ENCODE data around the gene ZNF23. TPM values are rescaled to one million over a fixed set of nuclear protein-coding genes. Genes with fewer than 3 reads are reported as not detected.

Gene ZNF23
- total RNA-seq, 2 donors from 2014 or later = 4.4 to 5.3 TPM

DNA sequence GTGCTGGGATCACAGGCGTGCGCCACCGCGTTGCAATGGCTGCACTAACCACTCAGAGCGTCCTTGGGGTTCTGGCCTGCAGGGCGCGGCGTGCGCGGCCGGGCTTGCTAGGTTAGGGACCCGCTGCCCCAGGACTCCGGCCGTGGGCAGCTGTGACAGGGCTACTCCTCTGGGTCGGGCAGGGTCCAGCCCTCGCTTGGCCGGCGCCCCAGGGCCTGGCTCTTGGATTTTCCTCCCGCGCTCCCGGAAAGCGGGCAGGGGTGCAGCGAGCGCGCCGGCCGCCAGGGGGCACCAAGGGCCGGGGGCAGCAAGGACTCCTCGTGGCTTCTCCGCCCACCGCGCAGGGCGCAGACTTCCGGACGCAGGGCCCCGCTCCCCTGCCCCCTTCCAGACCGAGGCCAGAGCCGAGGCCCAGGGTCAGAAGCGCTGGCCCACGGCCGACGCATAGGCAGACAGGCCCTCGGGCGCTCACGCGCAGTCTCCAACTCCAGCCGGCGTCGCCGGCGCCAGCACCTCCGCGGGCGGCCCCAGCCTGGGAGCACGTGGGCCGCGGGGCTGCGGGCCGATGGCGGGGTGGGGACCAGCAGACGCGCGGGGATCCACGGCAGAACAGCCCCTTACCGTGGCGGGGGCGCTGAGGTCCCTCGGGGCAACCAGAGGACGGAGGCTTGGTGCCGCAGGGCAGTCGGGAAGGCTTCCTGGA is 20.5 kb downstream of the ZNF23 start:
- TF ChIP-seq POLR2A (IDR thresholded peaks at IDR 0.05) = no peak
- TF ChIP-seq, protein P1, sequence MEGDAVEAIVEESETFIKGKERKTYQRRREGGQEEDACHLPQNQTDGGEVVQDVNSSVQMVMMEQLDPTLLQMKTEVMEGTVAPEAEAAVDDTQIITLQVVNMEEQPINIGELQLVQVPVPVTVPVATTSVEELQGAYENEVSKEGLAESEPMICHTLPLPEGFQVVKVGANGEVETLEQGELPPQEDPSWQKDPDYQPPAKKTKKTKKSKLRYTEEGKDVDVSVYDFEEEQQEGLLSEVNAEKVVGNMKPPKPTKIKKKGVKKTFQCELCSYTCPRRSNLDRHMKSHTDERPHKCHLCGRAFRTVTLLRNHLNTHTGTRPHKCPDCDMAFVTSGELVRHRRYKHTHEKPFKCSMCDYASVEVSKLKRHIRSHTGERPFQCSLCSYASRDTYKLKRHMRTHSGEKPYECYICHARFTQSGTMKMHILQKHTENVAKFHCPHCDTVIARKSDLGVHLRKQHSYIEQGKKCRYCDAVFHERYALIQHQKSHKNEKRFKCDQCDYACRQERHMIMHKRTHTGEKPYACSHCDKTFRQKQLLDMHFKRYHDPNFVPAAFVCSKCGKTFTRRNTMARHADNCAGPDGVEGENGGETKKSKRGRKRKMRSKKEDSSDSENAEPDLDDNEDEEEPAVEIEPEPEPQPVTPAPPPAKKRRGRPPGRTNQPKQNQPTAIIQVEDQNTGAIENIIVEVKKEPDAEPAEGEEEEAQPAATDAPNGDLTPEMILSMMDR (IDR thresholded peaks at IDR 0.05) = peak in 1 of 7 experiments; percentile 7
- Histone ChIP-seq H3K4me3 (no peak overlapping the region), H3K36me3 (replicated peaks in 1 of 2; ENCODE audit: insufficient read depth in 1 of 2, low read depth in 2 of 2) (no peaks in the 10 kb centered on the region), H3K27me3 (no peaks in the 10 kb centered on the region), H3K9me3 (peaks cover 0 to 39% (median 0%) of the 10 kb centered on the region in 3 donors), H3K4me1 (no peaks in the 10 kb centered on the region), H3K27ac (no peak overlapping the region)
- DNase-seq (no peak), ATAC-seq (no peak)
- intact Hi-C loops (cut with DNase I) = no loop called here
- 30 to 72% methylated on average over 8 to 67 of the region's 71 CpGs for WGBS, 2 donors

- Histone ChIP-seq H3K4me3 (no peak overlapping the region), H3K4me1 (no peaks in the 10 kb centered on the region), H3K27me3 (no peaks in the 10 kb centered on the region), H3K36me3 (replicated peaks in 1 of 2; ENCODE audit: insufficient read depth in 1 of 2, low read depth in 2 of 2) (no peaks in the 10 kb centered on the region), H3K27ac (no peak overlapping the region), H3K9me3 (peaks cover 0 to 32% (median 0%) of the 10 kb centered on the region in 3 donors)
- WGBS, 2 donors = 57 to 65% methylated on average over 21 to 25 of the region's 25 CpGs
- TF ChIP-seq, protein P1 (IDR thresholded peaks at IDR 0.05) = no peak
- TF ChIP-seq POLR2A (IDR thresholded peaks at IDR 0.05) = no peak
- DNase-seq = no peak
- intact Hi-C loops (cut with DNase I) = no loop called here
- no peak for ATAC-seq
Observed at GRCh38 chr16:71440669-71441347, 21.2 kb downstream of the ZNF23 start.

DNA sequence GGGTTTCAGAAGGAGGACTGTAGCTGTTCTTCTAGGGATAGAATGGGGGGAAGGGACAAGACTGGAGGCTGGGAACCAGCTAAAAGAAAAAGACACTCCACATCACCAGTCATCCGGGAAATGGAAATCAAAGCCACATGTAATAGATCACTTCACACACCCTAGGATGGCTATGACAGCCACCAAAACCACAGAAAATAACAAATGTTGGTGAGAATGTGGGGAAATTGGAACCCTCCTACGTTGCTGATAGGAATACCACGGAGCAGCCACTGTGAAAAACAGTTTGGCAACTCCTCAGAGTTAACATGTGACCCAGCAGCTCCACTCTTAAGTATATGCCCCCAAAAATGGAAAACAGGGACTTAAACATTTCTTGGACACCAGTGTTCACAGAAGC is 22.5 kb downstream of the ZNF23 start:
- Histone ChIP-seq H3K4me1 (no peaks in the 10 kb centered on the region), H3K36me3 (replicated peaks in 1 of 2; ENCODE audit: insufficient read depth in 1 of 2, low read depth in 2 of 2) (no peaks in the 10 kb centered on the region), H3K27ac (no peak overlapping the region), H3K27me3 (no peaks in the 10 kb centered on the region), H3K4me3 (no peak overlapping the region), H3K9me3 (peaks cover 0 to 24% (median 0%) of the 10 kb centered on the region in 3 donors)
- ATAC-seq = no peak
- DNase-seq = no peak
- WGBS, 2 donors = 23 to 38% methylated on average over 3 of the region's 3 CpGs
- intact Hi-C loops (cut with DNase I) = no loop called here
- TF ChIP-seq, protein P1 (IDR thresholded peaks at IDR 0.05) = no peak
- no peak for TF ChIP-seq POLR2A (IDR thresholded peaks at IDR 0.05)

DNA sequence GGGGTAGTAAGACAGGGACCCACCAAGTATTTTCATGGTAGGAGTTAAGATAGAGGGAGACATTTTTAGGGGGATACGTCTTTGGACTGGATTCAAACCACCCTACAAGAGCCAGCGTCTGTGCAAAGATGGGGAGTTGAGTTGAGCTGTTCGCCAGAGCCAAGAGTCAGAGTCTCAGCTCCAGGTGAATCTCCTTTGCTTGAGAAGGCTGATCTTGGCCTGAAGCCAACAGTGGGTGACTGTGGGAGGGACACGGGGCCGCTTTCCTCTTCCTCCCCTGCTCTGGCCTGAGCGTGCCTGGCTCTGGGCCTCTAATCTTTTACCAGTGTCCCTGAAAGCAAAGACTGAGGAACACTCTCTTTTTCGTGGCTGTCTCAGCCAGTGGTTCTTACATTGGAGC is 25.6 kb downstream of the ZNF23 start:
- intact Hi-C loops (cut with DNase I) = no loop called here
- TF ChIP-seq, protein P1 (IDR thresholded peaks at IDR 0.05) = no peak
- TF ChIP-seq POLR2A (IDR thresholded peaks at IDR 0.05) = no peak

More for the DNA sequence above, 25.6 kb downstream of the ZNF23 start:
- Histone ChIP-seq H3K9me3 (no peaks in the 10 kb centered on the region), H3K4me3 (no peak overlapping the region), H3K27ac (no peak overlapping the region), H3K36me3 (replicated peaks in 1 of 2; ENCODE audit: insufficient read depth in 1 of 2, low read depth in 2 of 2) (no peaks in the 10 kb centered on the region), H3K4me1 (no peaks in the 10 kb centered on the region), H3K27me3 (no peaks in the 10 kb centered on the region)
- 54 to 70% methylated on average over 5 to 7 of the region's 7 CpGs for WGBS, 2 donors
- no peak for ATAC-seq
- no peak for DNase-seq

All from body of pancreas (tissue), 4 donors.